ENCODE measurements around the gene CENPU.
"Not testable (repeated sequence)": the region's sequence is repeated elsewhere in the genome, so short reads cannot be mapped to it uniquely, and the experiment has no call there.

The CENPU gene

DNA sequence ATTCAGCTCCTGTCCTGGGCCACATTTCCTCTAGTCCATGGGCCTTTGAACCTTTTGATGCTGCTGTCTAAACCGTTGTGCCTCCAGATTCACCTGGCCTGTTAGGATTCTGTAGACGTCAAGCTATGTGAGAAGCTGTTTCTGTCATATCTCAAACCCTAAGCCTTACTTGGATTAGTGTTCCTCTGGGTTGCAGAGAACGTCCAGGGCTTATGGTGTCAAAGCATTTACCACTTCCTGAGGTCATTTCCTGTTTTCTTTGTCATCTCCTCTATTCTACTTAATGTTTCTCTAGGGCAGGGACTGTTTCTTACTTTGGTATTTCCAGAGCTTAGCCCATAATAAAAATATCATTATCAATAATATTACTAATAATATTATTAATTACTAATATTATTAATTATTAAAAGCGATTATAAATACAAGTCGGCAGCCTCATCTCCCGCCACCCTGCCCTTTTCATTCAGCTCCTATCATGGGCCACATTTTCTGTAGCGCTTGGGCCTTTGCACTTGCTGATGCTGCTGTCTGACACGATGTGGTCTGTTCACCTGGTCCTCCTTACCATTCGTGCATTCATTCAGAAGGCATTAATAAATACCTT is 65.3 kb downstream of the CENPU start:
- no peak for DNase-seq (ENCODE audit: low read depth, low spot score)

- DNase-seq (ENCODE audit: low read depth, low spot score), result no peak
Measured at GRCh38 chr4:184668096-184668495, 65.8 kb downstream of the CENPU start.

DNA sequence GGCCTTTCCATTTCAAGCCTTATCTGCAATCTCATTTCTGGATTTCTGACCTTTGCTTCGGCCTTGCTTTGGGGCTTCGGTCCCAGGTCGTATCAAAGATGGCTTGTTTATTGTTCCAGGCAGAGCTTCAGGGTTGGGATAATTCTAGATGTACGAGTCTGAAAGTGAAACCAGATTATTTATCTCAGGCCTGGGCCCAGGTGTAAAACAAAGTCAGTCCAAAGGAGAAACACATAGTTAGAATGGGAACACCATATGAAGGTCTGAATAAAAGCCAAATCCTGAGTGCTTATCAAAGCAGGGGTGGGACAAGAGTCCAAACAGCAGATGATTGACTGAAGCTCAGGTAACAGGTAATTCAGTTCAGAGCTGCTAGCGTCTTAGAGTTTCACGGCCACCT is 67.2 kb downstream of the CENPU start:
- no peak for DNase-seq (ENCODE audit: low read depth, low spot score)

DNA sequence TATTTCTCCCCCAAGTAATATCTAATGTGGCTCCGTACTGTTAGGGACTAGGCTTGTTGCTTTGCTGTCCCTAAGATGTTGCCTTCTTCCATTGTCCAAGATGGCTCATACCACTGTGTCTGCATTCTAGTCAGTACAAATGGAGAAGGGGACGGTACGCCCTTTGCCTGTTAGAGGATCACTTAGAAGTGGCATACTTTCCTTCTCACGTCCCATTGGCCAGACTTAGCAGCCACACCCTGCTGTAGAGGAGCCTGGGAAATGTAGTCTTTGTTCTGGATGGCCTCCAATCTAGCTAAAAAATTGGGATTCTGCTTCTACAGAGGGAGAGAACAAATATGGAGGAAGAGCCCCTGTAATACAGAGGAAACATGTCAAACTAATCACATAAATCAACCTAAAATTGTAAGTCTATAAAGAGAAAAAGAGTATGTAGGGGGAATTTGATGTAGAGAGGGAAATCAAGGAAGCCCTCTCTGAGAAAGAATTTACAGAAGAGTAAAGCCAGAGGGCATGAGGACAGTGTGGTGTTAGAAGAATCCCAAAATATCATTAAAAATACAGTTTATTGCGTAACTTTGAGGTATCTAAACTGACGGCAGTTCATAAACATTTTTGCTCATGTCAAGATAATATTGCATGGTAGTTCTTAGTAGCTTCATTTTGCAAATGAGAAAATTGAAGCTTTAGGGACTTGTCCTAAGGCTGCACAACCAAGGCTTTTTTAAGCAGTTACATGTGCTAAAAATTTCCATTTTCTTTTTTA is 69.3 kb downstream of the CENPU start:
- DNase-seq (ENCODE audit: low read depth, low spot score), result no peak

DNA sequence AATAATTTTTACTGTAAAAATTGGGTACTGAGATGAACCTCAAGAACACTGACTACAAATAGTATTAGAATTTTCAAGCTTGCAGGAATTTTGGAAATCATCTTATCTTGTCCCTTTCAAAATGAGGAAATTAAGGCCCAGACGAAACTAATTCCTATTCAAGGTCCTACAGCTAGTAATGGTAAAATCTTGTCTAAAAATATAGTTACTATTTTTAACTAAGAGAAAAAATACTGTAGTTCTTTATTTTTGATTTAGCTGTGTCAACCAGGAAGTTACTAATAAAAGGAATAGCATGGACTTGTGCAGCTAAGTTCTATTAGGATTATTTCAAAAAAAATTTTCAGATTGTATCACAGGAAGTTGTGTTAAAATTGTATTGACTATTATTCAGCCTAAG is 71.7 kb downstream of the CENPU start:
- no peak for DNase-seq (ENCODE audit: low read depth, low spot score)

GRCh38 chr4:184660978-184661377 is 72.9 kb downstream of the CENPU start:
- no peak for DNase-seq (ENCODE audit: low read depth, low spot score)

GRCh38 chr4:184657820-184658219 is 76.1 kb downstream of the CENPU start:
- not testable (repeated sequence) for DNase-seq (ENCODE audit: low read depth, low spot score)

DNA sequence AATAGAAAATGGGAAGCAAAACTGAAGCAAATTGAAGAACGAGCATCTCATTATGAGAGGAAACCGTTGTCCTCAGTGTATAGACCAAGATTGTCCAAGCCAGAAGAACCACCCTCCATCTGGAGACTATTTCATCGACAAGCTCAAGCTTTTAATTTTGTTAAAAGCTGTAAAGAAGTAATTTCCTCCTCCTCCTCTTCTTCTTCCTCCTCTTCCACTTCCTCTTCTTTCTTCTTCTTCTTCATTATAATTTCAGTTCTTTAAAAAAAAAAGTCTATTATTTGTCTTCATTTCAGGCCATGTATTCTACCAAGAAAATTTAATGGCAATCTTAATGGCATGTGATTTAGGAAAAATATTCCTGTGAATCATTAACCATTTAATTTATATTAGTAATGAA is 76.8 kb downstream of the CENPU start:
- DNase-seq (ENCODE audit: low read depth, low spot score), result no peak

- no peak for DNase-seq (ENCODE audit: low read depth, low spot score)
Measured at GRCh38 chr4:184655889-184656869, 77.7 kb downstream of the CENPU start.

- peak; percentile 63 for DNase-seq (ENCODE audit: low read depth, low spot score)
Measured at GRCh38 chr4:184653650-184654049, 80.2 kb downstream of the CENPU start.

GRCh38 chr4:184652681-184653080 is 81.2 kb downstream of the CENPU start:
- DNase-seq (ENCODE audit: low read depth, low spot score), result not testable (repeated sequence)

DNA sequence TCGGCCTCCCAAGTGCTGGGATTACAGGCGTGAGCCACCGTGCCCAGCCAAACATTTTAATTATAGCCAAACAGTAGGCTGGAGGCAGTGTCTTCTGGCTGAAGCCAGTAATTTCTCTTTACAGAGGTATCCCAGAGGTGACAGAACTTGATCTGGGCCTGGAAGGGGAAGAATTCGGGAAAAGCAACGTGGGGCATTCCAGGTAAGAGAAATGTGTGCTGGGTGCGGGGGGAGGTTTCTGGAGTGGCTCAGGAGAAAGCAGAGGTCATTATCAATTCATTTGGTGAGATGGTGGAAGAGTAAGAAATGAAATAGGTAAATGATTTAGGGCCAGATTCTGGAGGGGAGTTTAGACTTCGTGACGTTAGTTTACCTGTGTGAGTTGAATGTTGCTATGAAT is 82.0 kb downstream of the CENPU start:
- DNase-seq (ENCODE audit: low read depth, low spot score), result no peak

DNA sequence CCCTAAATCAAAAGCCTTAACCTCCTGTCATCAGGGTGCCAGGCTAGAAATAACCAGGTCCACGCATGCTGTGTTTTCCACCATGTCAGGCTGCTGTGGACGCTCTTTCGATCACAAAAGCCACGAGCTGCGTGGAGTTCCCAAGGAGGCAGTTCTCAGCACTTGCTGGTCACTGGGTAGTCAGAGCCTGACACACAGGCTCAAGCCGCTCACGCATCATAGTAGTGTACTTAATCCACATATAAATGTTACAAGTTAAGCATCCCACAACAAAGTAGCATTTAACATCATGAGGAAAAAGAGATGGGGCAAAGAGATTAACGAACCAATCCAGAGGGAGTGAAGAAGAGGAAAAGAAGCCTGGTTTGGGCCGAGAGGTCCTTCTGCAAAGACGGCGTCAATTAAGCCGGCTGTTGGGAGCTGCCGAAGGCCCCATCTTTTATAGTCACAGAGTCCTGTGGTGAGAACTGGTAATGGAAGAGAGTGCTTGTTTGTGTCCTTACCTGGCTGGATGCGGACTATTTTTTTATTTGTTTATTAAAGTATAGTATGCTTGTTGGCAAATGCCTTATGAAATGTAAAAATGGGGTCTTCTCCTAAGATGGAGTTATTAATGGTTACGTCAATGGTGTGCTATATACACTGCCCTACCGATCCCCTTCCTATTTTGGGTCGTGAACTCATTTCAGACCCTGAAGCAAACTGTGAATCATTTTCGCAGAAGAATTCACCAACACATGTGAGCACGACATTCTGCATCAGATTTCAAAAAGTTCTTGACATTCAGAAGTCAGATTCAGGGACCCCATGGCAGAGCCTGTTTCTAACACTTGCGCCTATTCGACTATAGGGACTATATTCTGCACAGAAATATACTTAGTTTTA is 83.7 kb downstream of the CENPU start:
- DNase-seq (ENCODE audit: low read depth, low spot score), result no peak

- peak; percentile 90 for DNase-seq (ENCODE audit: low read depth, low spot score)
Measured at GRCh38 chr4:184649026-184649970, 84.6 kb downstream of the CENPU start, which contains the start of the genes CASP3 and PRIMPOL. Gene CASP3 (minus strand): TSS chr4:184649447. CDS start chr4:184638453, 10,994 bp downstream. Gene PRIMPOL (plus strand): TSS chr4:184649738. CDS start chr4:184657141, 7,403 bp downstream.

DNA sequence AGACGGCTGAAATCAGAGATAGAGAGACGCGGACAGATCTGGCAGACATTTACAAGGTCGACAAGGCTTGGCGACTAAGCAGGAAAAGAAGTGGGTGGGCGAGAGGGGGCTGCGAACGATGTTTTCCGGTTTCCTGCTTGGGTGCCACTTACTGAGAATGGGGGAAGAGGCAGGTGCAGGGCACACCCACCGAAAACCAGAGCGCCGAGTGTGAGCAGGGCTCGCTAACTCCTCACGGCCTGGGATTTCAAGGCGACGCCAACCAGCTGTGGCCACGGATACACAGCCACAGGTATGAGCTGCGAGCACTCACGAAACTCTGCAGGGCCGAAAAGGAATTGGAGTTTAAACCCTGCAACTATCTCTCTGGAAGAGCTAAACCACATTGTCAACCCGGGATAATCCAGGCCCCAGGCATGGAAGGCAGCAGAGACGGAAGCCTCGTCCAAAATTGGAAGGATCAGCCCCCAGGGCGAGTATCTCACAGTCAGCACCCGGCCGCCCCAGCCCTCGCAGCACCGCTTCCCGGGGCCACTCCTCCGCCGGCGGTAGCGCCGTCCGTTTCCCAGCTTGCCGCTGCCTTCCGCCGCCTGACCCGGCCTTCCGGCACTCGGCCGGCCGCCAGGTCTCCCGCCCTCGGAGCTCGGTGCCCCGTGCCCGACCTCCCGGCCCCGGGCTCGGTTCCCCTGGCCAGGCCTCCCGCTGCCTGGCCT is 85.4 kb downstream of the CENPU start:
- DNase-seq (ENCODE audit: low read depth, low spot score), result no peak

GRCh38 chr4:184648054-184648312 is 85.9 kb downstream of the CENPU start:
- DNase-seq (ENCODE audit: low read depth, low spot score), result no peak

DNA sequence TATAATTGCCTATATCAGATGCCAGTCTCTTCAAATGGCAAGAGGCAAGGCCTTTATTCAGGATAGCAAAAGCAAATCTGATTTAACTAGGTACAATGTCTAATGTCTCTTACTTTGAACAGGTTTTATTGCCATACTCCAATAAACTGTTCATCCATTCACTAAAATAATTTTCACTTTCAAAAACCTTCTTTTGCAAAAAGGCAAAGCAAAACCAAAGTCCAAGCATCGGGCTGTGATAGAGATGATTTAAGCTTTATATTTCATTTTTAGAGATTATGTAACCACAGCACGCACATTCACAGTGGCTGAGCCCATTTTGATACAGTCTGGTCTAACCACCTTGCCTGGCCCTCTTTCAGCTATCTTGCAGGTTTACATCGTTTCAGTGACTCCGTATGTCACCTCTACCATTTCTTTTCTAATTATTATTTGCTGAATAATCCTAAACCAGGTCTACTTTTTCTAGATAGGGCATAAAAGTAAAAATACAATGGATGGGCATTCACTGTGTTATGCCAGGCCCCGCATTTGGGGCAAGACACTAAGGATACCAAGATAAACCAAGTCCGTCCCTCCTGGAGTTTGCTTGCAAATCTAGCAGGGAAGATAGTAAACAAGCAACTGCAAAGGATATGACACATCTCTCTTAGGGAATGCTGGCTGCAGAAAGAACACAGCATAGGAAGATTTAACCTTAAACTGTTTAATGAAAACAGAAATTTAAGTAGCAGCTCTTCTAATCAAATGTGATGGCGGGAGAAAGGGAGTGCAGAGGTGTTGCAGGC is 86.4 kb downstream of the CENPU start:
- DNase-seq (ENCODE audit: low read depth, low spot score), result no peak

DNA sequence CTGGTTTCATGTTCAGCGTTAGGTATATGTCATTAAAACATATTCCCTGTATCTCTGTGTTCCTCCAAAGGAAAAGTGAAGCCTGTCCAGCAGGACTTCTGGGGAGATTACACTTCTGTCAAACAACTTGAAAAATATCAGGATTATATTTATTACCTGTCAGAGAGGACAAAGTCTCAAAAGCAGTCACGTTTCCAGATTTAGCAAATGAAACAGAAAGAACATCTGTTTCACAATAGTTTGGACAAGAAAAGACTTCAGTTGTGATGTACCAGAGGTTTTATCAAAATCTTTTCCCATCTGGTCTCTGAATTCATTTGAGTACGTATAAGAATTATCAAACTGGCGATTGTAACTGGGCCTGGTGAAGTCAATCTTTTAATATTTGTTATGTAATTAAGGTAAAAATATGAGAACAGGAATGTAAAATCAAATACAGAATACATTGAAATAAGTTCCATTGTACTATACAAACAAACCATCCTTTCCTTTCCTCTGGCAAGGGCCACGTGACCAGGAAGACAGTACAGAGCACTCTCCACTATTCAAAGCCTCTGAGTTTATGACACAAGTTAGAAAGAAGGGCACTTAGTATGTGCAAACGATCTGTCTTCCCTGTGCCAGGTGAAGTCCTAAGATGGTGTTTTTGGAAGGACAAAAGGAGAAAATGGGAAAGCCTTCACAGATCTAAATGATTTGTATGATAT is 87.8 kb downstream of the CENPU start:
- DNase-seq (ENCODE audit: low read depth, low spot score), result no peak
